ENCODE data around the gene CASP2.

- TF ChIP-seq RAD21 (IDR thresholded peaks at IDR 0.05): no peak
- TF ChIP-seq CTCF (IDR thresholded peaks at IDR 0.05; ENCODE audit: low read depth, low read length, missing input control): no peak
- TF ChIP-seq SP1 (IDR thresholded peaks at IDR 0.05): no peak
- TF ChIP-seq ZBTB33 (IDR thresholded peaks at IDR 0.05): no peak
- no peak for TF ChIP-seq JUND (IDR thresholded peaks at IDR 0.05)
- TF ChIP-seq ATF3 (IDR thresholded peaks at IDR 0.05): no peak
- TF ChIP-seq FOXA1 (IDR thresholded peaks at IDR 0.05): no peak
- no peak for TF ChIP-seq FOXA2 (IDR thresholded peaks at IDR 0.05)
- TF ChIP-seq MAX (IDR thresholded peaks at IDR 0.05): no peak
- no peak for TF ChIP-seq YY1 (IDR thresholded peaks at IDR 0.05)
- no peak for TF ChIP-seq REST (IDR thresholded peaks at IDR 0.05)
Observed at GRCh38 chr7:143243614-143244013, 44.5 kb upstream of the CASP2 start.

All from liver (tissue), 3 donors.